Measurements from ENCODE around the gene ATG10. TPM values are rescaled to one million over a fixed set of nuclear protein-coding genes. Genes with fewer than 3 reads are reported as not detected.
"Not testable (repeated sequence)": the region's sequence is repeated elsewhere in the genome, so short reads cannot be mapped to it uniquely, and the experiment has no call there.

ATG10 gene
- polyA plus RNA-seq, 1 donor from 2014 or later: 12.1 TPM

- no peak overlapping the region for H2AFZ ChIP-seq (ENCODE audit: low read depth, low read length)
- no peak for TF ChIP-seq EZH2 (IDR thresholded peaks at IDR 0.05; ENCODE audit: borderline replicate concordance, insufficient read depth, low read length, poor library complexity, severe bottlenecking)
- TF ChIP-seq SMC3 (conservative IDR thresholded peaks at IDR 0.05; ENCODE audit: poor library complexity): no peak
- no peak for TF ChIP-seq CTCF (IDR thresholded peaks at IDR 0.05; ENCODE audit: poor library complexity, severe bottlenecking)
- TF ChIP-seq REST (IDR thresholded peaks at IDR 0.05; ENCODE audit: borderline replicate concordance): no peak
- TF ChIP-seq RAD21 (conservative IDR thresholded peaks at IDR 0.05): no peak
These were observed 293.2 kb downstream of the ATG10 start for GRCh38 chr5:82265047-82265446.

GRCh38 chr5:82267297-82267933 is 295.6 kb downstream of the ATG10 start:
- not testable (repeated sequence) for H4K20me1 ChIP-seq (ENCODE audit: insufficient read depth); H2AFZ ChIP-seq (ENCODE audit: low read depth, low read length); H3K9ac ChIP-seq (ENCODE audit: low read length); H3K27me3 ChIP-seq (ENCODE audit: insufficient read depth, low read depth, low read length); H3K9me2 ChIP-seq (ENCODE audit: insufficient read depth, low read length); H3K9me3 ChIP-seq (ENCODE audit: low read length); H3K4me2 ChIP-seq (ENCODE audit: low read length); H3K4me3 ChIP-seq (ENCODE audit: low read length); H3K79me2 ChIP-seq (replicated peaks; ENCODE audit: insufficient read depth, low read length); H3F3A ChIP-seq (ENCODE audit: insufficient read depth, low read length, poor library complexity, severe bottlenecking); H3K36me3 ChIP-seq (ENCODE audit: insufficient read depth, low read length); H3K27ac ChIP-seq (ENCODE audit: low read length)

More at GRCh38 chr5:82265047-82265446, 293.2 kb downstream of the ATG10 start:
- Histone ChIP-seq H3K27ac (ENCODE audit: low read length) (no peak overlapping the region), H3K4me3 (ENCODE audit: low read length) (no peak overlapping the region), H3K9me2 (ENCODE audit: insufficient read depth, low read length) (no peaks in the 10 kb centered on the region), H3K9me3 (ENCODE audit: low read length) (no peaks in the 10 kb centered on the region), H3K27me3 (ENCODE audit: insufficient read depth, low read depth, low read length) (no peaks in the 10 kb centered on the region), H3K4me2 (ENCODE audit: low read length) (no peak overlapping the region), H3K36me3 (ENCODE audit: insufficient read depth, low read length) (no peaks in the 10 kb centered on the region), H3K79me2 (replicated peaks; ENCODE audit: insufficient read depth, low read length) (no peaks in the 10 kb centered on the region), H3F3A (ENCODE audit: insufficient read depth, low read length, poor library complexity, severe bottlenecking) (no peaks in the 10 kb centered on the region), H4K20me1 (ENCODE audit: insufficient read depth) (no peaks in the 10 kb centered on the region), H3K9ac (ENCODE audit: low read length) (no peak overlapping the region)

DNA sequence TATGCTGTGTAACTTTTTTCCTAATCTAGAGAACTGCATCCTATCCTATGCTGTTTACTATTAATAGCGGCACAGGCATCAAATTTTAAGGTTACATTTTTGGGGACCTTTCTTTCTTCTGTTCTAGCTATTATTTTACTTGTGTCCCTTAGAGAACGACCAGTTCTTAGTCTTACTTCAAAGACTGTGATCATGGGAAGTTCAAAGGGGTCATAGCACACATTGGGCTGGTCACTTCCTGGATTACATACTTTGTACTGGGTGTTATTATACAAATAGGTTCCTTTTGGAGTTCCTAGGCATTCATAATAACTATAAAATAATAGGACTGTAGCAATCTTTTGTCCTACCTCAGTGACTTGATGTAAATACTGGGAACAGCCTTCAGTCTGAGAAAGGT is 297.5 kb downstream of the ATG10 start:
- not testable (repeated sequence) for H2AFZ ChIP-seq (ENCODE audit: low read depth, low read length); H3F3A ChIP-seq (ENCODE audit: insufficient read depth, low read length, poor library complexity, severe bottlenecking); H3K79me2 ChIP-seq (replicated peaks; ENCODE audit: insufficient read depth, low read length); H4K20me1 ChIP-seq (ENCODE audit: insufficient read depth); H3K36me3 ChIP-seq (ENCODE audit: insufficient read depth, low read length); H3K9ac ChIP-seq (ENCODE audit: low read length); H3K9me3 ChIP-seq (ENCODE audit: low read length); H3K4me3 ChIP-seq (ENCODE audit: low read length); H3K9me2 ChIP-seq (ENCODE audit: insufficient read depth, low read length); H3K27ac ChIP-seq (ENCODE audit: low read length); H3K4me2 ChIP-seq (ENCODE audit: low read length); H3K27me3 ChIP-seq (ENCODE audit: insufficient read depth, low read depth, low read length)

DNA sequence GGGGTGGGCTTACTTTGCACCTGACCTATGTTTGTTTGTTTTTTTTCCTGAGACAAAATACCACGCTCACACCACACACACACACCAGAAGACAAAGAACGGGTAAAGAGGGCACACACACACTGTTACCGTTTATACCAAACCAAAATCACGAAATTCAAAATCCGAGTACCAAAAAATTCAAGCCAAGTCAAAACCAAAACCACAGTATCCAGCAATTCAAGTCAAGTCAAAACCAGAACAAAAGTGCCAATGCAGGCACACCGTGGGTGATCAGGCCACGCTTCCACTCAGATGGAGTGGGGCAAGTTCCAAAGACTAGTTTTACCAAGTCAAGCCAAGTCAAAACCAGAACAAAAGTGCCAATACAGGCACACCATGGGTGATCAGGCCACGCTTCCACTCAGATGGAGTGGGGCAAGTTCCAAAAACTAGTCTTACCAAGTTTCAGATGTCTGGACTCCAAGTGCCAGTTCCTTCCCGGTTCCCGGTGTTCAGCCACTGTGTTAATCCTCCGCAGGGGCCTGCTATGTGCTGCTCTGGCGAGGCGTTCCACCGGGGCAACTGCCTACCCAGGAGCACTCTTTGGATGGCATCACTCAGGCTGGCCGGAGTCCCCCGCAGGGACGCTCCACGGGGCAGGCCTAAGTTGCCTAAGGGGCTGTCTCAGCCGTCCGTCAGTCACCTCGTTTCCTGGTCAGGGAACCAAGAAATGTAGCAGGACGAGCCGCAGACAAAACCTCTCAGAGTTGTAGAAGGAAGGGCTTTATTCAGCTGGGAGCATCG is 300.9 kb downstream of the ATG10 start:
- H3K4me3 ChIP-seq (ENCODE audit: low read length); H3F3A ChIP-seq (ENCODE audit: insufficient read depth, low read length, poor library complexity, severe bottlenecking); H3K9ac ChIP-seq (ENCODE audit: low read length); H3K4me2 ChIP-seq (ENCODE audit: low read length); H3K9me3 ChIP-seq (ENCODE audit: low read length); H3K27ac ChIP-seq (ENCODE audit: low read length); H4K20me1 ChIP-seq (ENCODE audit: insufficient read depth); H3K27me3 ChIP-seq (ENCODE audit: insufficient read depth, low read depth, low read length); H3K36me3 ChIP-seq (ENCODE audit: insufficient read depth, low read length); H2AFZ ChIP-seq (ENCODE audit: low read depth, low read length); H3K9me2 ChIP-seq (ENCODE audit: insufficient read depth, low read length): not testable (repeated sequence)
- peaks cover 13% of the 10 kb centered on the region for H3K79me2 ChIP-seq (replicated peaks; ENCODE audit: insufficient read depth, low read length)

GRCh38 chr5:82273426-82273825 is 301.6 kb downstream of the ATG10 start:
- not testable (repeated sequence) for H3K9me3 ChIP-seq (ENCODE audit: low read length); H3K27me3 ChIP-seq (ENCODE audit: insufficient read depth, low read depth, low read length); H3K36me3 ChIP-seq (ENCODE audit: insufficient read depth, low read length); H3K27ac ChIP-seq (ENCODE audit: low read length); H3K4me2 ChIP-seq (ENCODE audit: low read length); H3K9me2 ChIP-seq (ENCODE audit: insufficient read depth, low read length); H3F3A ChIP-seq (ENCODE audit: insufficient read depth, low read length, poor library complexity, severe bottlenecking); H4K20me1 ChIP-seq (ENCODE audit: insufficient read depth); H2AFZ ChIP-seq (ENCODE audit: low read depth, low read length); H3K4me3 ChIP-seq (ENCODE audit: low read length); H3K9ac ChIP-seq (ENCODE audit: low read length)
- peaks cover 16% of the 10 kb centered on the region for H3K79me2 ChIP-seq (replicated peaks; ENCODE audit: insufficient read depth, low read length)

Data from neural cell (in vitro differentiated cells).